ENCODE measurements around the gene PDZD2. TPM values are rescaled to one million over a fixed set of nuclear protein-coding genes. Genes with fewer than 3 reads are reported as not detected.

Gene PDZD2
- total and polyA plus RNA-seq, 2 experiments from 2014 or later: 0.21 TPM; not detected in 1

- Histone ChIP-seq H3K4me2 (ENCODE audit: unreplicated experiment) (no peak overlapping the region), H3K9ac (no peak overlapping the region), H3K79me2 (ENCODE audit: insufficient read depth) (no peaks in the 10 kb centered on the region), H3K27me3 (replicated peaks; ENCODE audit: insufficient read depth) (no peaks in the 10 kb centered on the region), H3K9me2 (ENCODE audit: insufficient read depth) (no peaks in the 10 kb centered on the region), H3K9me3 (ENCODE audit: low read depth) (no peaks in the 10 kb centered on the region), H4K20me1 (ENCODE audit: insufficient read depth) (no peaks in the 10 kb centered on the region), H3F3A (ENCODE audit: insufficient read depth) (no peaks in the 10 kb centered on the region), H2AFZ (no peak overlapping the region), H3K4me3 (no peak overlapping the region), H3K36me3 (ENCODE audit: low read depth) (no peaks in the 10 kb centered on the region), H3K27ac (no peak overlapping the region), H3K4me1 (ENCODE audit: insufficient read depth) (no peaks in the 10 kb centered on the region)
- WGBS, 2 experiments (ENCODE audit: low coverage in 1 of 2, low lambda C conversion rate in 2 of 2, missing lambda C conversion rate in 2 of 2): 0% methylated on average over 1 of the region's 1 CpG
- TF ChIP-seq EZH2phosphoT487 (IDR thresholded peaks at IDR 0.05; ENCODE audit: insufficient read depth, low read depth) (no peak), EZH2 (IDR thresholded peaks at IDR 0.05; ENCODE audit: insufficient read depth, poor library complexity, severe bottlenecking) (no peak)
- in situ Hi-C loops (cut with MboI): no loop called here
- no peak for DNase-seq
Observed at GRCh38 chr5:31741496-31741895, 102.6 kb downstream of the PDZD2 start.

GRCh38 chr5:31743678-31744077 lies 104.7 kb downstream of the PDZD2 start:
- H4K20me1 ChIP-seq (ENCODE audit: insufficient read depth): no peaks in the 10 kb centered on the region
- H2AFZ ChIP-seq: no peak overlapping the region
- DNase-seq: no peak
- H3K9ac ChIP-seq: no peak overlapping the region
- no peaks in the 10 kb centered on the region for H3K79me2 ChIP-seq (ENCODE audit: insufficient read depth)
- H3K27ac ChIP-seq: no peak overlapping the region
- H3K27me3 ChIP-seq (replicated peaks; ENCODE audit: insufficient read depth): no peaks in the 10 kb centered on the region
- H3F3A ChIP-seq (ENCODE audit: insufficient read depth): no peaks in the 10 kb centered on the region
- no peak overlapping the region for H3K4me3 ChIP-seq
- no peaks in the 10 kb centered on the region for H3K9me3 ChIP-seq (ENCODE audit: low read depth)
- H3K9me2 ChIP-seq (ENCODE audit: insufficient read depth): no peaks in the 10 kb centered on the region
- in situ Hi-C loops (cut with MboI): no loop called here
- no peaks in the 10 kb centered on the region for H3K4me1 ChIP-seq (ENCODE audit: insufficient read depth)
- 21 to 22% methylated on average over 3 of the region's 3 CpGs for WGBS, 2 experiments (ENCODE audit: low coverage in 1 of 2, low lambda C conversion rate in 2 of 2, missing lambda C conversion rate in 2 of 2)
- H3K4me2 ChIP-seq (ENCODE audit: unreplicated experiment): no peak overlapping the region
- no peak for TF ChIP-seq EZH2phosphoT487 (IDR thresholded peaks at IDR 0.05; ENCODE audit: insufficient read depth, low read depth)
- no peak for TF ChIP-seq EZH2 (IDR thresholded peaks at IDR 0.05; ENCODE audit: insufficient read depth, poor library complexity, severe bottlenecking)
- no peaks in the 10 kb centered on the region for H3K36me3 ChIP-seq (ENCODE audit: low read depth)

- Histone ChIP-seq H3K36me3 (ENCODE audit: low read depth) (no peaks in the 10 kb centered on the region), H3K9me2 (ENCODE audit: insufficient read depth) (no peaks in the 10 kb centered on the region), H2AFZ (no peak overlapping the region), H3K27ac (no peak overlapping the region), H3K4me3 (no peak overlapping the region), H3K4me1 (ENCODE audit: insufficient read depth) (no peaks in the 10 kb centered on the region), H3F3A (ENCODE audit: insufficient read depth) (no peaks in the 10 kb centered on the region), H3K9ac (no peak overlapping the region), H3K27me3 (replicated peaks; ENCODE audit: insufficient read depth) (no peaks in the 10 kb centered on the region), H3K4me2 (ENCODE audit: unreplicated experiment) (no peak overlapping the region), H3K9me3 (ENCODE audit: low read depth) (no peaks in the 10 kb centered on the region), H3K79me2 (ENCODE audit: insufficient read depth) (no peaks in the 10 kb centered on the region), H4K20me1 (ENCODE audit: insufficient read depth) (no peaks in the 10 kb centered on the region)
- DNase-seq: no peak
- whole genome bisulfite sequencing, 2 experiments (ENCODE audit: low coverage in 1 of 2, low lambda C conversion rate in 2 of 2, missing lambda C conversion rate in 2 of 2): 26 to 27% methylated on average over 3 of the region's 3 CpGs
- in situ Hi-C loops (cut with MboI): no loop called here
- TF ChIP-seq EZH2 (IDR thresholded peaks at IDR 0.05; ENCODE audit: insufficient read depth, poor library complexity, severe bottlenecking) (no peak), EZH2phosphoT487 (IDR thresholded peaks at IDR 0.05; ENCODE audit: insufficient read depth, low read depth) (no peak)
Observed at GRCh38 chr5:31748458-31749172, 109.7 kb downstream of the PDZD2 start.

GRCh38 chr5:31750215-31750614 lies 111.3 kb downstream of the PDZD2 start:
- Histone ChIP-seq H3K4me3 (no peak overlapping the region), H3K9ac (no peak overlapping the region), H3K4me1 (ENCODE audit: insufficient read depth) (no peaks in the 10 kb centered on the region), H3K79me2 (ENCODE audit: insufficient read depth) (no peaks in the 10 kb centered on the region), H3F3A (ENCODE audit: insufficient read depth) (no peaks in the 10 kb centered on the region), H3K9me2 (ENCODE audit: insufficient read depth) (no peaks in the 10 kb centered on the region), H3K27ac (no peak overlapping the region), H3K36me3 (ENCODE audit: low read depth) (no peaks in the 10 kb centered on the region), H3K9me3 (ENCODE audit: low read depth) (no peaks in the 10 kb centered on the region), H2AFZ (no peak overlapping the region), H4K20me1 (ENCODE audit: insufficient read depth) (no peaks in the 10 kb centered on the region), H3K27me3 (replicated peaks; ENCODE audit: insufficient read depth) (peaks cover 4% of the 10 kb centered on the region; the same call in 1 of the 2 replicates), H3K4me2 (ENCODE audit: unreplicated experiment) (no peak overlapping the region)
- WGBS, 2 experiments (ENCODE audit: low coverage in 1 of 2, low lambda C conversion rate in 2 of 2, missing lambda C conversion rate in 2 of 2): 61 to 64% methylated on average over 12 of the region's 12 CpGs
- in situ Hi-C loops (cut with MboI): no loop called here
- no peak for TF ChIP-seq EZH2 (IDR thresholded peaks at IDR 0.05; ENCODE audit: insufficient read depth, poor library complexity, severe bottlenecking)
- TF ChIP-seq EZH2phosphoT487 (IDR thresholded peaks at IDR 0.05; ENCODE audit: insufficient read depth, low read depth): no peak
- DNase-seq: no peak
